Parathyroid adenoma (tissue), 2 donors: ENCODE results near the gene ANO6.

Experiments
- H2AFZ ChIP-seq: fragments of 300-600 bp; sonication (generic); one replicate; pipeline ENCODE4 v1.7.0; 2017; ENCODE audit warnings: antibody characterized with exemption, mild to moderate bottlenecking
- H3K27ac ChIP-seq: fragments of 300-600 bp; sonication (generic); one replicate; pipeline ENCODE4 v1.7.0; 2017
- H3K27me3 ChIP-seq: fragments of 300-600 bp; sonication (generic); one replicate; pipeline ENCODE4 v1.7.0; 2017; ENCODE audit warnings: low read length; ENCODE audit not compliant: control insufficient read depth, insufficient read depth
- H3K36me3 ChIP-seq: fragments of 300-600 bp; sonication (generic); one replicate; pipeline ENCODE4 v1.7.0; 2017; ENCODE audit warnings: low read length; ENCODE audit not compliant: control insufficient read depth, insufficient read depth
- H3K4me1 ChIP-seq: fragments of 300-600 bp; sonication (generic); one replicate; pipeline ENCODE4 v1.7.0; 2017; ENCODE audit warnings: control low read depth
- H3K4me2 ChIP-seq: fragments of 300-600 bp; sonication (generic); one replicate; pipeline ENCODE4 v1.7.0; 2017; ENCODE audit warnings: low read length
- H3K4me3 ChIP-seq: fragments of 300-600 bp; sonication (generic); one replicate; pipeline ENCODE4 v1.7.0; 2017; ENCODE audit warnings: low read depth, low read length
- H3K79me2 ChIP-seq: fragments of 300-600 bp; sonication (generic); one replicate; pipeline ENCODE4 v1.7.0; 2017; ENCODE audit warnings: control low read depth
- H3K9ac ChIP-seq: fragments of 300-600 bp; sonication (generic); one replicate; pipeline ENCODE4 v1.7.0; 2017; ENCODE audit warnings: mild to moderate bottlenecking
- H3K9me3 ChIP-seq: fragments of 300-600 bp; sonication (generic); one replicate; pipeline ENCODE4 v1.7.0; 2017; ENCODE audit warnings: low read length; ENCODE audit not compliant: control insufficient read depth
- CTCF ChIP-seq: fragments of 300-600 bp; sonication (generic); IDR thresholded peaks from one replicate; pipeline ENCODE4 v1.7.0; 2017; ENCODE audit warnings: antibody characterized with exemption, mild to moderate bottlenecking
- donor health status: primary hyperparathyroidism.

ANO6 gene

GRCh38 chr12:45254254-45254653 lies 38.4 kb downstream of the ANO6 start:
- H3K27me3 ChIP-seq = no peaks in the 10 kb centered on the region
- H3K27ac ChIP-seq = no peak overlapping the region
- no peaks in the 10 kb centered on the region for H3K36me3 ChIP-seq
- no peaks in the 10 kb centered on the region for H3K9me3 ChIP-seq
- no peak overlapping the region for H3K4me3 ChIP-seq
- peaks cover 39% of the 10 kb centered on the region for H3K4me1 ChIP-seq
- no peak overlapping the region for H3K9ac ChIP-seq
- H3K4me2 ChIP-seq = no peak overlapping the region
- TF ChIP-seq CTCF = no peak
- no peak overlapping the region for H2AFZ ChIP-seq
- peaks cover 22% of the 10 kb centered on the region for H3K79me2 ChIP-seq

- no peak overlapping the region for H3K4me3 ChIP-seq
- no peak for TF ChIP-seq CTCF
- no peaks in the 10 kb centered on the region for H3K36me3 ChIP-seq
- H3K4me2 ChIP-seq = no peak overlapping the region
- H3K9ac ChIP-seq = no peak overlapping the region
- H3K9me3 ChIP-seq = no peaks in the 10 kb centered on the region
- H2AFZ ChIP-seq = peak overlapping the region; percentile 14
- peaks cover 17% of the 10 kb centered on the region for H3K79me2 ChIP-seq
- H3K4me1 ChIP-seq = peaks cover 58% of the 10 kb centered on the region
- H3K27ac ChIP-seq = peak overlapping the region; percentile 94
- no peaks in the 10 kb centered on the region for H3K27me3 ChIP-seq
Observed at GRCh38 chr12:45256721-45257120, 40.8 kb downstream of the ANO6 start.

- Histone ChIP-seq H3K9me3 (no peaks in the 10 kb centered on the region), H3K27me3 (no peaks in the 10 kb centered on the region), H3K4me1 (peaks cover 63% of the 10 kb centered on the region), H2AFZ (peak overlapping the region; percentile 14), H3K27ac (peak overlapping the region; percentile 94), H3K9ac (no peak overlapping the region), H3K4me2 (peak overlapping the region; percentile 13), H3K4me3 (no peak overlapping the region), H3K79me2 (peaks cover 17% of the 10 kb centered on the region), H3K36me3 (no peaks in the 10 kb centered on the region)
- TF ChIP-seq CTCF = no peak
Observed at GRCh38 chr12:45257185-45257930, 41.5 kb downstream of the ANO6 start.

- Histone ChIP-seq H3K4me1 (peaks cover 73% of the 10 kb centered on the region), H3K9ac (peak overlapping the region; percentile 2), H3K27ac (peak overlapping the region; percentile 94)
Observed at GRCh38 chr12:45259675-45260074, 43.8 kb downstream of the ANO6 start.

More at GRCh38 chr12:45259675-45260074, 43.8 kb downstream of the ANO6 start:
- TF ChIP-seq CTCF = no peak
- peak overlapping the region; percentile 64 for H3K4me2 ChIP-seq
- peak overlapping the region; percentile 34 for H2AFZ ChIP-seq
- H3K9me3 ChIP-seq = no peaks in the 10 kb centered on the region
- peaks cover 15% of the 10 kb centered on the region for H3K79me2 ChIP-seq
- H3K4me3 ChIP-seq = peak overlapping the region; percentile 35
- no peaks in the 10 kb centered on the region for H3K27me3 ChIP-seq
- H3K36me3 ChIP-seq = no peaks in the 10 kb centered on the region
